ENCODE data around the gene KCNJ2.

DNA sequence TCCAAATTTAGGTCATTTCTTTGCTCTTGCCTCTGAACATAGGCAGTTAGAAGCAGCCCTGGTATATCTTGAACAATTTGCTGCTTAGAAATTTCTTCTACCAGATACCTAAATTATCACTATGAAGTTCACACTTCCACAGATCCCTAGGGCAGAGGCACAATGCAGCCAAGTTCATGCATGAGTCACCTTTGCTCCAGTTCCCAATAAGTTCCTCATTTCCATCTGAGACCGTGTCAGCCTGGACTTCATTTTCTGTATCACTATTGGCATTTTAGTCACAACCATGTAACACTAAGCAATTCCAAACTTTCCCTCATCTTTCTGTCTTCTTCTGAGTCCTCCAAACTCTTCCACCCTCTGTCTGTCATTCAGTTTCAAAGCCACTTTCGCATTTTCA is 49.3 kb upstream of the KCNJ2 start:
- TF ChIP-seq POLR2A (IDR thresholded peaks at IDR 0.05; ENCODE audit: low read depth, low read length) (no peak), POLR2AphosphoS5 (IDR thresholded peaks at IDR 0.05; ENCODE audit: low read depth, low read length) (no peak), TAF1 (IDR thresholded peaks at IDR 0.05; ENCODE audit: low read depth, low read length) (no peak), POU2F2 (IDR thresholded peaks at IDR 0.05; ENCODE audit: low read depth, low read length) (no peak), SPI1 (IDR thresholded peaks at IDR 0.05; ENCODE audit: low read depth, low read length) (no peak), PAX5 (IDR thresholded peaks at IDR 0.05; ENCODE audit: insufficient read depth, low read length, severe bottlenecking) (no peak)
